ENCODE results near the gene YPEL1.
"Not testable (repeated sequence)": the region's sequence is repeated elsewhere in the genome, so short reads cannot be mapped to it uniquely, and the experiment has no call there.

The YPEL1 gene

GRCh38 chr22:21721195-21721852 is 14.3 kb downstream of the YPEL1 start:
- not testable (repeated sequence) for DNase-seq (ENCODE audit: low read depth in 2 of 2)

- not testable (repeated sequence) for DNase-seq (ENCODE audit: low read depth in 2 of 2)
Measured at GRCh38 chr22:21720191-21720859, 15.3 kb downstream of the YPEL1 start.

- DNase-seq (ENCODE audit: low read depth in 2 of 2): no peak
Measured at GRCh38 chr22:21719024-21719423, 16.6 kb downstream of the YPEL1 start.

GRCh38 chr22:21718499-21718898 is 17.1 kb downstream of the YPEL1 start:
- DNase-seq (ENCODE audit: low read depth in 2 of 2): no peak

- not testable (repeated sequence) for DNase-seq (ENCODE audit: low read depth in 2 of 2)
Measured at GRCh38 chr22:21716395-21717122, 19.0 kb downstream of the YPEL1 start.

- no peak for DNase-seq (ENCODE audit: low read depth in 2 of 2)
Measured at GRCh38 chr22:21714786-21715185, 20.8 kb downstream of the YPEL1 start.

- DNase-seq (ENCODE audit: low read depth in 2 of 2): no peak
Measured at GRCh38 chr22:21714059-21714770, 21.4 kb downstream of the YPEL1 start.

GRCh38 chr22:21713428-21714058 is 22.1 kb downstream of the YPEL1 start:
- DNase-seq (ENCODE audit: low read depth in 2 of 2): no peak

GRCh38 chr22:21712751-21713427 is 22.7 kb downstream of the YPEL1 start:
- peak; percentile 20 to 49 for DNase-seq (ENCODE audit: low read depth in 2 of 2)

GRCh38 chr22:21711851-21712250 is 23.7 kb downstream of the YPEL1 start:
- no peak for DNase-seq (ENCODE audit: low read depth in 2 of 2)

GRCh38 chr22:21710156-21710555 is 25.4 kb downstream of the YPEL1 start:
- DNase-seq (ENCODE audit: low read depth in 2 of 2): no peak

- DNase-seq (ENCODE audit: low read depth in 2 of 2): no peak
Measured at GRCh38 chr22:21709688-21710087, 25.9 kb downstream of the YPEL1 start.

- no peak for DNase-seq (ENCODE audit: low read depth in 2 of 2)
Measured at GRCh38 chr22:21708960-21709359, 26.6 kb downstream of the YPEL1 start.

GRCh38 chr22:21707677-21708076 is 27.9 kb downstream of the YPEL1 start:
- DNase-seq (ENCODE audit: low read depth in 2 of 2): no peak

GRCh38 chr22:21703684-21704316 is 31.8 kb downstream of the YPEL1 start:
- DNase-seq (ENCODE audit: low read depth in 2 of 2): no peak

GRCh38 chr22:21702700-21703683 is 32.6 kb downstream of the YPEL1 start:
- no peak for DNase-seq (ENCODE audit: low read depth in 2 of 2)

GRCh38 chr22:21702094-21702493 is 33.5 kb downstream of the YPEL1 start:
- no peak for DNase-seq (ENCODE audit: low read depth in 2 of 2)

- no peak for DNase-seq (ENCODE audit: low read depth in 2 of 2)
Measured at GRCh38 chr22:21701384-21701971, 34.1 kb downstream of the YPEL1 start.

GRCh38 chr22:21700822-21701221 is 34.8 kb downstream of the YPEL1 start:
- DNase-seq (ENCODE audit: low read depth in 2 of 2): no peak
